HG03469 (cell line): ENCODE results near the gene USP43.
"Not testable (repeated sequence)": the region's sequence is repeated elsewhere in the genome, so short reads cannot be mapped to it uniquely, and the experiment has no call there.

Source experiments
- ATAC-seq: cut with Tn5 transposase; IDR thresholded peaks from one replicate; pipeline ENCODE4 v1.9.1; 2021; ENCODE audit warnings: mild to moderate bottlenecking, moderate library complexity, moderate number of reproducible peaks; ENCODE audit not compliant: unreplicated experiment

Gene USP43, protein sequence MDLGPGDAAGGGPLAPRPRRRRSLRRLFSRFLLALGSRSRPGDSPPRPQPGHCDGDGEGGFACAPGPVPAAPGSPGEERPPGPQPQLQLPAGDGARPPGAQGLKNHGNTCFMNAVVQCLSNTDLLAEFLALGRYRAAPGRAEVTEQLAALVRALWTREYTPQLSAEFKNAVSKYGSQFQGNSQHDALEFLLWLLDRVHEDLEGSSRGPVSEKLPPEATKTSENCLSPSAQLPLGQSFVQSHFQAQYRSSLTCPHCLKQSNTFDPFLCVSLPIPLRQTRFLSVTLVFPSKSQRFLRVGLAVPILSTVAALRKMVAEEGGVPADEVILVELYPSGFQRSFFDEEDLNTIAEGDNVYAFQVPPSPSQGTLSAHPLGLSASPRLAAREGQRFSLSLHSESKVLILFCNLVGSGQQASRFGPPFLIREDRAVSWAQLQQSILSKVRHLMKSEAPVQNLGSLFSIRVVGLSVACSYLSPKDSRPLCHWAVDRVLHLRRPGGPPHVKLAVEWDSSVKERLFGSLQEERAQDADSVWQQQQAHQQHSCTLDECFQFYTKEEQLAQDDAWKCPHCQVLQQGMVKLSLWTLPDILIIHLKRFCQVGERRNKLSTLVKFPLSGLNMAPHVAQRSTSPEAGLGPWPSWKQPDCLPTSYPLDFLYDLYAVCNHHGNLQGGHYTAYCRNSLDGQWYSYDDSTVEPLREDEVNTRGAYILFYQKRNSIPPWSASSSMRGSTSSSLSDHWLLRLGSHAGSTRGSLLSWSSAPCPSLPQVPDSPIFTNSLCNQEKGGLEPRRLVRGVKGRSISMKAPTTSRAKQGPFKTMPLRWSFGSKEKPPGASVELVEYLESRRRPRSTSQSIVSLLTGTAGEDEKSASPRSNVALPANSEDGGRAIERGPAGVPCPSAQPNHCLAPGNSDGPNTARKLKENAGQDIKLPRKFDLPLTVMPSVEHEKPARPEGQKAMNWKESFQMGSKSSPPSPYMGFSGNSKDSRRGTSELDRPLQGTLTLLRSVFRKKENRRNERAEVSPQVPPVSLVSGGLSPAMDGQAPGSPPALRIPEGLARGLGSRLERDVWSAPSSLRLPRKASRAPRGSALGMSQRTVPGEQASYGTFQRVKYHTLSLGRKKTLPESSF

GRCh38 chr17:9644910-9645751 lies at the start of gene USP43:
TSS of gene USP43 (plus strand) at chr17:9645517. CDS start at chr17:9645633, 116 bp downstream.
- ATAC-seq, result no peak

- ATAC-seq, result not testable (repeated sequence)
Measured at GRCh38 chr17:9597638-9598037, 47.7 kb upstream of the USP43 start.

DNA sequence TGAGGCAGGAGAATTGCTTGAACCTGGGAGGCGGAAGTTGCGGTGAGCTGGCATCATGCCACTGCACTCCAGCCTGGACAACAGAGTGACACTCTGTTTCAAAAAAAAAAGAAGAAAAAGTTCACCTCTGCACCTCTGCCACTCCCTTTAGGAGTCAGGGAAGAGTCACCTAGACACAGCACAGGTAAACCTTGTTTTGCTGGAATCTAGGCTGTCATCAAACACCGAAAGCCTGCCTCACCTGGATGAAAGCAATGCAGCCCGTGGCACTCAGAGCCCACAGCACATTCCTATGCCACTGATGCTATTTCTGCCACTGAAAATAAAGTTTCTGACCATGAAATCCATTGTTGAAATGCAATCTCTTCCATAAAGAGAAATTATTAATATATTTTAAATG lies 46.7 kb upstream of the USP43 start:
- ATAC-seq, result no peak

GRCh38 chr17:9604583-9604982 lies 40.7 kb upstream of the USP43 start:
- not testable (repeated sequence) for ATAC-seq

DNA sequence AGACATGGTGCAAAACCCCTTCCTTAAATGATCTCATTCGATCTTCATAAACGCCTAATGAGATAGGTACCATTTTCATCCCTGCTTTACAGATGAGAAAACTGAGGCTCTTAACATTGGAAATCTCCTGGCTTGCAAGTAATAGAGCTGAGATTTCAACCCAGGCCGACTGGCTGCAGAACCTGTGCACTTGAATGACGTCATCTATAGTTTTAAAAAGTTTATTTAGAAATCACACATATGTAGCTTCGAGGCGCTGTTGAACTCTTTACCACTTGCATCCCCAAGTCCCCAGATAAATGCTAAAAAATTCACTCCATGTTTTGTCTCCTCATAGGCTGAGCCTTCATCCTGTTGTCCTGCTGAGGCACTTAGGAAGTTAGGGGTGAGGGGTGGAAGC lies 38.9 kb upstream of the USP43 start:
- ATAC-seq, result no peak

GRCh38 chr17:9607058-9607457 lies 38.3 kb upstream of the USP43 start:
- not testable (repeated sequence) for ATAC-seq

DNA sequence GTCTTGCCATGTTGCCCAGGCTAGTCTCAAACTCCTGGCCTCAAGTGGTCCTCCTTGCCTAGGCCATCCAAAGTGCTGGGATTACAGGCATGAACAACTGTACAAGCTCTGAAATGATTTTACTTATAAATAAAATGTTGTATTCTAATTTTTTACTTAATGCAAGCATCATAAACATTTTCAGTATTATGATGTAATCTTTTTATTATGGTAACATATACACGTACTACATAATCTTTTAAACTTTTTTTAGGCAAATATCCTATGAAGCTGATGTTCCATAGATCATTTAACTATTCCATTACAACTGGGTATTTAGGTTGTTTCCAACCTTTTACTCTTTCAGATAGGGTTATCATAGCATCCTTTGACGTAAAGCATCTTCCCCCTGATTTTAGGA lies 33.8 kb upstream of the USP43 start:
- no peak for ATAC-seq

- no peak for ATAC-seq
Measured at GRCh38 chr17:9612006-9612405, 33.3 kb upstream of the USP43 start.

DNA sequence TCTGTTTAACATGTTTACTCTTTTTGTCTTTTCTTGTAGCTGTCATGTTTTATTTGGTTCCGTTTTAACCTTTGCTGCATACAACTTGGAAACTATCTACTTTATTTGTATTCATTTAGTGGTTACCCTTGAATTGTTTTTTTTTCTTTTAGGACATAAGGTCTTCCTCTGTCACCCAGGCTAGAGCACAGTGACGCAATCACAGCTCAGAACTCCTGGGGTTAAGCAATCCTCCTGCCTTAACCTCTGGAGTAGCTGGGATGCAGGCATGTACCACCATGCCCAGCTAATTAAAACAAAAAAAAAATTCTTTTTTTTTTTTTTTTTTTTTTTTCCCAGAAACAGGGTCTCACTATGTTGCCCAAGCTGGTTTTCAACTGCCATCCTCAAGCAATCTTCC lies 29.8 kb upstream of the USP43 start:
- ATAC-seq, result no peak

DNA sequence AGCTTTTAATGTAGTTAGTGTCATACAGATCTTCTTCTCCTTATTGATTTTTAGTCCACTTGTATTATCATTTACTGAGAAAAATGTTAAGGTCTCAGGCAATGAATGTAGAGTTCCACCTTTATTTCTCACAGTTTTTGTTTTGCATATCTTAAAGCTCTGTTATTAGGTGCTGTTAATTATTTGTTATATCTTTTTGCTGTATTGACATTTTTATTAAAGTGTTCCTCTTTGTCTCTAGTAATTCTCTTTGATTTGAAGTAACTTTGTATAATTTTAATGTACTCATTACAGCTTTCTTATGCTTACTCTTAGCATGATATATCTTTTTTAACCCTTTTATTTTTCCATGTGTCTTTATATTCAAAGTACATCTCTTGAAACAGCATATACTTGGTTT lies 22.4 kb upstream of the USP43 start:
- ATAC-seq, result no peak

- ATAC-seq, result no peak
Measured at GRCh38 chr17:9628509-9628908, 16.8 kb upstream of the USP43 start.

- no peak for ATAC-seq
Measured at GRCh38 chr17:9632741-9633140, 12.6 kb upstream of the USP43 start.

DNA sequence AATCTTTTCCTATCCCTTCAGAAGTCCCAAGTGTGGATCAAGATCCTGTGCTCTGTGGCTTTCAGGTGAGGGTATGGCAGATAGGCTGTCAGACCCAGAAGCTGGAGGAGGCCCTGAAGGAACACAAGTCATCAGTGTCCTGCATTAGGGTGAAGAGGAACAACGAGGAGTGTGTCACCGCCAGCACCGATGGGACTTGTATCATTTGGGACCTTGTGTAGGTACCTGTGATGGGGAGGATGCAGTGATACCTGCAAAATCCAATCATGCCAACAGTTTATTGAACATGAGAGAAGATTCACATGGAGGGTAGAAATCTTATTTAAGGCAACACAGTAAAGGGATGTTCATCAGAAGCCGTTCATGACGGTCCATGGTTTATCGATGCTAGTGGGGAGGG lies 10.0 kb upstream of the USP43 start:
- no peak for ATAC-seq

DNA sequence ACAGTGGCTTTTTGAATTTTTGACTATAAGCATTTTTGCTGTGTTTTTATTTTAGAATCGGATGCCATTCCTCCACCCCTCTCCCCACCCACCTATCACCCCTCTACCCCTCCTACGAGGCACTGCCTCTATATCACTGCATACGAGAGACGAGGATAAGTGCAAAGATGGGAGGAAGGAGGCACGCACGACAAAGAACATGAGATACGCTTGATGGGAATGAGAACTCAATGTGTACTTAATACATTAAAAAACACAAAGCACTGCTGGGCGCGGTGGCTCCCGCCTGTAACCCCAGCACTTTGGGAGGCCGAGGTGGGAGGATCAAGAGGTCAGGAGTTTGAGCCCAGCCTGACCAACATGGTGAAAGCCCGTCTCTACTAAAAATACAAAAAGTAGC lies 8.8 kb upstream of the USP43 start:
- no peak for ATAC-seq

GRCh38 chr17:9640388-9640787 lies 4.9 kb upstream of the USP43 start:
- not testable (repeated sequence) for ATAC-seq

GRCh38 chr17:9643611-9644010 lies 1.7 kb upstream of the USP43 start:
- ATAC-seq, result no peak

GRCh38 chr17:9645851-9646545 lies 681 bp downstream of the USP43 start:
- no peak for ATAC-seq

DNA sequence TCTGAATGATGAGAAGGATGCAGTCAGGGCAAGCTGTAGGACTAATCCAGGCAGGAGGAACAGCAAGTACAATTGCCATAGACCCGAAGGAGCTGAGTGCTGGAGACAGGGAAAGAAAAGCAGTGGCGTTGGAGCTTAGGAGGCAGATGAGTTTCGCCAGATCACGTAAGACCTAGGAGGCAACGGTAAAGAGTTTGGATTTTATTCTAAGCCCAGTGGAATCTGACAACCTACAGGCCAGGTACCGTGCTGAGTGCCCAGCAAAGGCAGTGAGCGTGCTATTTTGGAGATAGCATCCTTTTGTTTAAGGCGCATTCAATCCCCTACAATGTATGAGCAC lies 1.2 kb downstream of the USP43 start:
- ATAC-seq, result no peak

DNA sequence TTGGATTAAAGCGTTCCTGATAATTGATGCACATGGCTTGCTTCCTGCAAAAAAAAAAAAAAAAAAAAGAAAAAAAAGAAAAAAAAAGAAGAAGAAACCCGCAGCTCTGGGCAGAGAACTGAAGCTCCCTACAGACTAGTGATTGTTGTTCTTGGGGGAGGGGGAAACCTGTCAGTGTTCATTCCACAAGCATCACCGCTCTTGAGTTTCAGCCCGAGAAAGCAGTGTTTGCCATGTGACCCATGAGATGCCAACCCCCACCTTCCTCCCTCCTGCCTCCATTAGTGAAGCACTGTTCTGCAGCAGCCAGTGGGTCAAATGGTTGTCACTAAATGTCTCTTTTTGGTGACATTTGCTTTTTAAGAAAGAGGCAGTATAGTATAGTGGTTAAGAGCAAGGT lies 1.7 kb downstream of the USP43 start:
- ATAC-seq, result no peak

DNA sequence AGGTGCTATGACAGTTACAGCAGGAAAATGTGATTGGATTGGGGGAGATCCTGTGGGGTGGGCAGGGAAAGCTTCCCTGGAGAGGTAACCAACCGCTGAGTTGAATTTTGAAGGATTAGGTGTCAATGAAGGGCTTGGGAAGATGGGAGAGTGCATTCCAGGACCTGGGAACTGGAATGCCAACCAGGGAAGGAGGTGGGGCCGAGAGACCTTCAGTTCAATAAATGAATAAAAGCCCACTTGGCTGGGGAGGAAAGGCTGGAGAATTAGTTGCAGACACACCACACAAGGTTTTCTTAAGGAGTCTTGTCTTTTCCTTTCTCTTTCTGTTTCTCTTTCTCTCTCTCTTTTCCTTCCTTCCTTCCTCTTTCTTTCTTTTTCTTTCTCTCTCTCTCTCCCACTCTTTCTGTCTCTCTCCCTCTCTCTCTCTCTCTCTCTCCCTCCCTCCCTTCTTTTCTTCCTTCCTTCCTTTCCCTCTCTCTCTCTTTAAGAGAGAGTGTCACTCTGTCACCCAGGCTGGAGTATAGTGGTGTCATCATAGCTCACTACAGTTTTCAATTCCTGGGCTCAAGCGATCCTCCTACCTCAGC lies 3.3 kb downstream of the USP43 start:
- ATAC-seq, result no peak
